WERI-Rb-1 (cell line): ENCODE data around the gene CDNF.

Experiments
- DNase-seq: peaks from one replicate; pipeline ENCODE4 v3.0.0-alpha.2; 2020
- H3K27ac ChIP-seq: fragments of 250-450 bp; sonication (Bioruptor Pico); 2 replicates; pipeline ENCODE4 v1.5.1; 2020; ENCODE audit warnings: mild to moderate bottlenecking, moderate library complexity
- H3K27me3 ChIP-seq: fragments of 250-450 bp; sonication (Bioruptor Pico); 2 replicates; pipeline ENCODE4 v1.5.1; 2021; ENCODE audit warnings: mild to moderate bottlenecking, low read depth, moderate library complexity; ENCODE audit not compliant: insufficient read depth, severe bottlenecking
- H3K36me3 ChIP-seq: fragments of 250-450 bp; sonication (Bioruptor Pico); 2 replicates; pipeline ENCODE4 v1.5.1; 2020; ENCODE audit warnings: mild to moderate bottlenecking, moderate library complexity
- H3K4me3 ChIP-seq: 2 replicates; pipeline ENCODE4 v1.5.1; 2011; ENCODE audit warnings: low read depth, mild to moderate bottlenecking, control low read depth, low read length
- H3K9me3 ChIP-seq: fragments of 250-450 bp; sonication (Bioruptor Pico); 2 replicates; pipeline ENCODE4 v1.5.1; 2021; ENCODE audit warnings: mild to moderate bottlenecking, moderate library complexity; ENCODE audit not compliant: severe bottlenecking
- TF ChIP-seq, protein P1 (sequence below): IDR thresholded peaks from 2 replicates; pipeline ENCODE4 v1.5.1; 2011; ENCODE audit warnings: low read depth, mild to moderate bottlenecking, control low read depth, inconsistent platforms, low read length

CDNF gene

GRCh38 chr10:14837757-14838581 is at the start of gene CDNF, which contains the start of the genes HSPA14 and MSANTD7:
Gene CDNF, minus strand, starts transcription at chr10:14838037. Its CDS starts 91 bp downstream, at chr10:14837946.
Gene HSPA14, plus strand, starts transcription at chr10:14838306. Its CDS starts 97 bp downstream, at chr10:14838403.
Gene MSANTD7, plus strand, starts transcription at chr10:14838306. Its CDS starts 3,979 bp downstream, at chr10:14842285.
- TF ChIP-seq, protein P1, sequence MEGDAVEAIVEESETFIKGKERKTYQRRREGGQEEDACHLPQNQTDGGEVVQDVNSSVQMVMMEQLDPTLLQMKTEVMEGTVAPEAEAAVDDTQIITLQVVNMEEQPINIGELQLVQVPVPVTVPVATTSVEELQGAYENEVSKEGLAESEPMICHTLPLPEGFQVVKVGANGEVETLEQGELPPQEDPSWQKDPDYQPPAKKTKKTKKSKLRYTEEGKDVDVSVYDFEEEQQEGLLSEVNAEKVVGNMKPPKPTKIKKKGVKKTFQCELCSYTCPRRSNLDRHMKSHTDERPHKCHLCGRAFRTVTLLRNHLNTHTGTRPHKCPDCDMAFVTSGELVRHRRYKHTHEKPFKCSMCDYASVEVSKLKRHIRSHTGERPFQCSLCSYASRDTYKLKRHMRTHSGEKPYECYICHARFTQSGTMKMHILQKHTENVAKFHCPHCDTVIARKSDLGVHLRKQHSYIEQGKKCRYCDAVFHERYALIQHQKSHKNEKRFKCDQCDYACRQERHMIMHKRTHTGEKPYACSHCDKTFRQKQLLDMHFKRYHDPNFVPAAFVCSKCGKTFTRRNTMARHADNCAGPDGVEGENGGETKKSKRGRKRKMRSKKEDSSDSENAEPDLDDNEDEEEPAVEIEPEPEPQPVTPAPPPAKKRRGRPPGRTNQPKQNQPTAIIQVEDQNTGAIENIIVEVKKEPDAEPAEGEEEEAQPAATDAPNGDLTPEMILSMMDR = no peak
- Histone ChIP-seq H3K9me3 (no peaks in the 10 kb centered on the region), H3K27me3 (no peaks in the 10 kb centered on the region), H3K4me3 (peak within 1 kb of the TSS; percentile 96), H3K36me3 (peaks cover 26% of the 10 kb centered on the region), H3K27ac (peak within 1 kb of the TSS; percentile 94)
- peak; percentile 95 for DNase-seq

GRCh38 chr10:14884082-14884481 is 46.2 kb upstream of the CDNF start:
- H3K36me3 ChIP-seq = peaks cover 13% of the 10 kb centered on the region; the same call in 1 of the 2 replicates
- DNase-seq = no peak
- no peaks in the 10 kb centered on the region for H3K9me3 ChIP-seq
- H3K4me3 ChIP-seq = no peak overlapping the region
- H3K27ac ChIP-seq = no peak overlapping the region
- no peaks in the 10 kb centered on the region for H3K27me3 ChIP-seq
- TF ChIP-seq, protein P1 = no peak

GRCh38 chr10:14880229-14880628 is 42.4 kb upstream of the CDNF start:
- no peak overlapping the region for H3K27ac ChIP-seq
- peaks cover 8% of the 10 kb centered on the region; the same call in 1 of the 2 replicates for H3K36me3 ChIP-seq
- H3K27me3 ChIP-seq = no peaks in the 10 kb centered on the region
- TF ChIP-seq, protein P1 = no peak
- no peak for DNase-seq
- H3K4me3 ChIP-seq = peak overlapping the region; percentile 93
- no peaks in the 10 kb centered on the region for H3K9me3 ChIP-seq

DNA sequence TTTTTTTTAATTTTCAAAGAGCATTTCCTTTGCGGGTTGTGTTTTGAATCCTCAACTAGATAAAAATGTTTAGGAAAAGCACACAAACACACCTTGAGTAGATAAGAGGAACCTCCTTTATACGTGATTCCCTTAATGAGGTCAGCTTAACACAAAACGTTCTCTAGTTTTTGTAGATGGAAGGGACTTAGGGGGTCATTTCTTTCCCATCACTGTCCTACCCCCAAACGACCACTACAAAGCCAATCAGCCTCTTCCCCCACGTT is 42.0 kb upstream of the CDNF start:
- DNase-seq = no peak
- H3K36me3 ChIP-seq = peaks cover 8% of the 10 kb centered on the region; the same call in 1 of the 2 replicates
- no peak overlapping the region for H3K27ac ChIP-seq
- peak overlapping the region; percentile 93 for H3K4me3 ChIP-seq
- TF ChIP-seq, protein P1 = no peak
- no peaks in the 10 kb centered on the region for H3K27me3 ChIP-seq
- no peaks in the 10 kb centered on the region for H3K9me3 ChIP-seq

DNA sequence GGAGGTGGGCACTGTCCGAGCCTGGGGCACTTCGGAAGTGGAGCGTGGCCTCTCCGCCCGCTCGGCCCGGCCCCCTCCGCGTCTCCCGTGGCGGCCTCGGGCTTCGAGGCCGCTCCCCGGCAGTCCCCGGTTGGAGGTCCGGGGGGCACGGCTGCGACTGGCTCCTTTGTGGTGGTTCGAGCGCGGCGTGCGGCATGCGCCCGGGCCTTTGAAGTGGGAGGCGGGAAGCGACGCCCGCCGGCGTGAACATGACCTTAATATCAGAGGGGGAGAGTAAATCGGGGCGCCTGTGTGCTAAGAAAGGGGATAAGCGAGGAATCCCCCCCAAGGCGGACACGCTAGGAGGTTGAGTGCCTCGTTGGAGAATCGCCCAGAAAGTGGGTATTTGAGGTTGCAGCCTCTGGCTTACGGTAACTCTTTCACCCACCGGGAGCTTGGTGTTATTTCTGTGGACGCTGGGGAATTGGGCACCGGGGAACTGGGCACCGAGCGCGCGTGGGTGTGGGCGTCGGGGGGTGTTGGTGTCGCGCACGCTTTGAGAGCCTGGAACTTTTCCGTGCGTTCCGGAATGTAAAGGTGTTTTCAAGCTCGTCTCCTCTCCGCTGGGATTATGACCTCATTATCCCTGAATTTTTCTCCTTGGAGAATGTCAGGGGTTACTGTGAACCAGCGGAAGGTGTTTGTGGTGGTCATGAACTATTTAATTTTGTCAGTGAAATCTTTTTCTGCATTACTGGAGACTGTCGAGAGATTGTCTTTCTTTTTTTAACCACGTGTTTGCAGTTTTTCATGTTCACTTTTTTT is 41.5 kb upstream of the CDNF start:
- H3K4me3 ChIP-seq = peak overlapping the region; percentile 93
- H3K27ac ChIP-seq = peak overlapping the region; percentile 94

More for the DNA sequence above, 41.5 kb upstream of the CDNF start:
- Histone ChIP-seq H3K27me3 (no peaks in the 10 kb centered on the region), H3K36me3 (peaks cover 8% of the 10 kb centered on the region; the same call in 1 of the 2 replicates), H3K9me3 (no peaks in the 10 kb centered on the region)
- no peak for DNase-seq
- TF ChIP-seq, protein P1 = no peak
